NCI-H1436 treated with DMSO at 0.1 percent for 48 hours (cell line): ENCODE results near the gene ZBTB7C.

ENCODE experiments used
- DNase-seq: peaks from one replicate; lab custom pipeline; 2025; lab: John Stamatoyannopoulos, UW

The ZBTB7C gene

DNA sequence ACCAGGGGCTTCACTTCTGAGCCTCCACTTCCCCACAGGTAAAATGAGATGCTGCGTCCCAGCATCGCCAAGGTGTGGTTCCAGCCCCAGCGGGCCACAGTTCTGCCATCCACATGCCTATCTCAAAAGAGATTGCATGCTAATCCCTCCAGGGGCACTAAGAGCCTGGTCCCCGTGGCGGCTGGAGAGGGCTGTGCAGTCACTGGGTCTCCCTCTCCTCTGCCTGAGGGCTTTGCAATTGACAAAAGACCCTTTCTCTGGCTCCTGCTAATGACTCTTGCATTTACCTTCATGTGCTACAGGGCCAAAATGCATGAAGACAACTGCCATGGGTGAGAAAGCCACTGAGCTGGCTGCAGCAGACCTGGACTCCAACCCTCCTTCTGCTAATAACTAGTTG, 18.5 kb downstream of the ZBTB7C start:
- DNase-seq, result no peak

DNA sequence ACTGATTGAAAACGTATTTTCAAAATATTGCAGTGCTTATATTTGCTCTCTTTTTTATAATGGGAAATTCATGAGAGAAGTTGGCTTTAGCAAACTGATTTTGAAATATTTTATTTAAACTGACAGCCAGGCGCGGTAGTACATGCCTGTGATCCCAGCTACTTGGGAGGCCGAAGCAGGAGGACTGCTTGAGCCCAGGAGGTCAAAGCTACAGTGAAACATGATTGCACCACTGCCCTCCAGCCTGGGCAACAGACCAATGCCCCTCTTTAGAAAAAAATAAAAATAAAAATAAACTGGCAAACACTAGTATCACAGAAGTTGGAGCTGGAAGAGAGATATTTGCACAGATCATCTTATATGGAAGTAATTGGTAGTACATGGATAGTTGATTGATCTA, 20.7 kb downstream of the ZBTB7C start:
- DNase-seq, result no peak

DNA sequence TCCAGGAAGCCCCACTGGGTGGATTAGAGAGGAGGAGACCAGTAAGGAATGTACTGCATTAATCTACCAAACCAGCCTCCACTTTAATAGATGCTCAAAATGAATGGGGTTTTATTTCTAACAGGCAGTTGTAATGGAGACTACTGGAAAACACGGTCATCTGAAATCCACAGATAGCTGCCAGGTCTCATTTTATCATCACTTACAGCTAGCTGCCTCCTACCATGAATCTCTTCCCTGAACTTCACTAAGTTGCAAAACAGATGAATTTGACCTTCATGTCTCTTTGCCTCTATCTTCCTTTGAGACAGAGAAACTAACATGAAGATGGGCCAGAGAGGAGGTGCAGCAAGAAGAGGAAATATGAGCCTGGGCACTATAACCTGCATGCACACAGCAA, 21.9 kb downstream of the ZBTB7C start:
- DNase-seq, result no peak

DNA sequence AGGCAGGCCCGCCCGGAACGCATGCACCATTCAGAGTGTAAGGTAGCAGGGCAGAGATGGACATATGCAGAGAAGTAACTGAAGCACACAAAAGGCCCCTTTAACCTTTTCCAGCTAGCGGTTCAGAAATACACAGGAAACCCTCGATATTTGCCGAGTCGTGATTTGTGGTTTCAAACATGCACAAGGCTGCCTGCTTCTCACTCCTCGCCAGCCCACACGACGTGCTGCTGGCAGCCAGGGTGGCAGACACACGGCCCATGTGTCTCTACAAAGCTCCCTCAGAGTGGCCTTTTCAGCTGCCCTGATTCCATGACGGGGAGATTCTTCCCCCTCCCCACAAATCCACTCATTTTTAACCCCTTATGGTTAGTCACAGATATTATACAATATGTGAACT, 23.6 kb downstream of the ZBTB7C start:
- DNase-seq, result no peak

DNA sequence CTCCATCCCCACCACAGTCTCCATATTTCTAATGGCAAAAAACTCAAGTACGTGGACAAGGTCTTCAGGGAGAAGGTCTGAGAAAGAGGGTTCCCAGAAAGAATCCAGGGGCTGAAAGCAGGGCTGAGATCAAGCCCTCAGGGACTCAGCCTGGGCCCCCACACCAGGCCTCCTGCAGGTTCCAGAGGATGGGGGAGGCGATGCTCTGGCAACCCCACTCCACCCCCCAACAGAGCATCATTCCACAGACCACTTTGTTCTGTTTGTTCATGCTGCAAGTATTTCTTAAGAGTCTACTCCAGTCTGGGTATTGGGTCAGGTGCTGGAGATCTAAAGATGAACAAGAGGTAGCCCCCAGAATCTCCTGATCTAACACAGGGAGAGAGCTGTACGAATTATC, 32.2 kb downstream of the ZBTB7C start:
- DNase-seq, result no peak

DNA sequence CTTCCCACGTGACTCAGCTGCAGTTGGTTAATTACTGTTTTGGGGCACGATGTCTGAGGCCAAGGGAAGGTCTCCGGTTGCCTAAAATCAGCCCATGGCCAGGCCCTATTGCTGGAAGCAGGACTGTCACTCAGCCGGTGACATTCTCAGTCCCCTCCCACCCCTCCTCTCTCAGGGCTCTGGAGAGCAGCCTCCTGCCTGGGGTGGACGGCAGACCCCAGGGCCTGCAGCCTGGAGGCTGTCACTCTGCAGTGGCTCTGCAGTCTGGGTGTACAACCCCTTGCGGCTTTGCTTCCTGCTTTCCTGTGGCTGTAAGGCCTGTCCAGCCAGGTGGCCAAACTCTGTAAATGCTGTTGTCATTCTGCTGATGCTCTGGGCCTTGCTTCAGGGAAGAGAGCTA, 32.8 kb downstream of the ZBTB7C start:
- DNase-seq, result no peak

DNA sequence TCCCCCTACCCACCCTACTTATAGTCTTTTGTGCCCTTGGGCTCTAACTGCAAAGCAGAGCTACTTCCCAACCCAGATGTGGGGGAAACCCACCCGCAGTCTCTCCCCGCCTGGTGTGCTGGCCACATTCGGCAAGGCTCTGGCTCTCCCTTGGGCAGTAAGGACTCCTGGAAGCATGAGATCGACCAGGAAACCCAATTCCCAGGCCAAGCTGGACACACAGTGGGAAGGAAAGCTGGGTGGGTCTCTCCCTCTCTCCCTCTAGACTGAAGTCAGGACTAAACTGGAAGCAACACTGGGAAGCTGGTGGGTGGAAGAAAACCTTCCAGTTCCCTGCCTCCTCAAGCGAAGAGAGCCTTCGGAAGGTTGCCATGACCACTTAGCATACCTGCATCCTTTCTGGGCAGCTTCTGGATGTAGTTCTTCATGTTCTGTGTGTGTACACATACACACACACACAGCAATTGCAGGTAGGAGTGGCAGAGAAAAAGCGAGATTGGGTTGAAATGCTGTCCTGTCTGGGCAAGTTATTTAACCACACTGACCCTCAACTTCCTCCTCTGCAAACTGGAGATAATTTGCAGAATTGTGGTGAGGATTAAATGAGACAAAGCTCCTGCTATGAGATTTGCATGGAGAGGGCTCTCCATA, 33.9 kb downstream of the ZBTB7C start:
- DNase-seq, result no peak

DNA sequence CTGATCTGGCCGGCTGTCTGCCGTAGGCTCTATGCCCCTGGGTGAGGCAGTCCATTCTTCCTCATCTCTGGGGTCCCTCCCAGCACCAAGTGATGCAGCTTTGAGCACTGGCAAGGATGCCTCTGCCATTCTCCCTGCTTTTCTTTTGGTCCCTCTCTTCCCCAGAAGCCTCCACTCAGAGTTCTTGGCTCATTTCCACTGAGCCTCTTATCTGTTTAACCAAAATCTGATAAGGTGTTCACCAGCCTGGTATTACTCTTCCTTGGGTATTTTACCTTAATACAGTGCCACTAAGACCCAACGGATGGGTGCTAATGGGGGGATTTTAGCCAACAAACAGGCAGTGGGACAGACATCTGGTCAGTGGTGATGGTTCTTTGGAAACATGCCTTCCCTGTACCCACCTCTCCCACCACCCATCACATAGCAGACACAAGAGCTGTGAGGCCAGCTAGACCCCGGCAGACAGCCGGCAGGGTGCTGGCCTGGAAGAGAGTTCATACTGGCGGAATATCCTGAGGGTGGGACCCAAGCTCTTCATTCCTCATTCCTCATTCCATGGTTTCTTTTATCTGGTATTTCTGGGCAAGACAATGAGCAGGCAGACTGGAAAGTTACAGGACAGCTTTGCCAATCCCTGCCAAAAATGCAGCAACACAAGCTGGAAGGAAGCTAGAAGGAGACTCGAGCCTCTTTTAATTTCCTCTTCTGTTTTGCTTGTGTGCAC, 34.6 kb downstream of the ZBTB7C start:
- no peak for DNase-seq

DNA sequence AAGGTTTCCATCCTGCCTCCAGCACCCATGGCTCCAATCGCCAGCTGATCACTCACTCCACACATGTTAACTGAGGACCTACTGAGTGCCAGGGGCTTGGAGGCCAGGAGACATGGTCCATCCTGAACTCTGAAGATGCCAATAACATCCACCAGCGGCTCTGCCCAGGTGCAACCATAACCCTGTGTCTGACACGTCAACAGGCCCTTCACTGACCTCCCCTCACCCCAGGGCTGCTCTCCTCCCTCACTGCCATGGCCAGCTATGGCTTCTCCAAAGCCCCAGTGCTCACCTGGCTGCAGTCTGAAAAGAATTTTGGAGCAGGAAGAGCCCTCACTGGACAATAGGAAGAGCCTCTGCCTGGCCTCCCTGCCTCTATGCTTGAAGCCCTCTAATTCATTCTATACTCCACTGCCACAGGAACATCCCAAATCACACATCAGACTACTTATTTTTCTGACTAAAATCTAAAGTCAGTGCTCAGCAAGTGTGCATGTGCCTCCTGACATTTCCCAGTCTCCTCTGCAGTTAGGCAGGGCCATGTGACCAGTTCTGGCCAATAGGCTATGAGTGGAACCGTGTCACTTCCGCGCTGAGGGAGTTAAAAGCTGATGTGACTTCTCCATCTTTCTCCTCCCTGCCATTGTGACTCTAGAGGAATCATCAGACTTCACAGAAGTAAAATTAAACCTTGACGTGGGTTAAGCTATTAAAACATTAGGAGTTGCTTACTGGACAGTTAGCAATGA, 37.2 kb downstream of the ZBTB7C start:
- no peak for DNase-seq

DNA sequence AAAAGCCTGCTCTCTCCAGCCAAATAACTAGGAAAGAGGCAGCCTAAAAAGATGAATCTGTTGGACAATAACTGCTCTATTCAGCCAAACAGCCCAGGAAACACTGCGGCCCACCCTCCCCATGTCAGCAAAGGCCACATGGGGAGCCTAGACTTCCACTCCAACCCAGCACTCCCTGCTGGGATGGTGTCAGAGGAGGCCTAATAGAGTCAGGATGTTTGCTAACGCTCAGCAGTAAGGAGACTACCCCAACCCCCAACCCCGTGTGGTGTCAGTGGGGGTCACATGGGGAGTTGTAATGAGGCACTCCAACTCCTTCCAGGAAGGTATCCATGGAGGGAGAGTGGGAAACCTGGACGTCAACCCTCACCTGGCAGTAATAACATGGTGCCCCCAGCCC, 41.6 kb downstream of the ZBTB7C start:
- no peak for DNase-seq

DNA sequence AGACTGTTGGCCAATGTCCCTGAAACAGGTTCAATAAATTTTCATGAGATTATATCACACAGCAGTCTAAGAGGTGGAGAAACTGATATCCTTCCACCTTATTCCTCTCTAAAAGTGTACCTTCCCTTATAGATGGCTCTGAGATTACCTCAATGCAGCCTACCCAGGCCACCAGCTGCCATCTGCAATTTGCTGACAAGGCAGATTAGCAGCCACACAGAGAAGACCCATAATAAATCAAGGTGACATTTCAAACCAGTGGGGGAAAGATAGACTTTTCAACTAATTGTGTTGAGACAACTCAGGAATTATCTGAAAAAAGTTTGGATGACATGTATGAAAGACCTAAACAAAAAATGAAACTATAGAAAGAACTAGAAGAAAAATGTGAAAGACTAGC, 43.2 kb downstream of the ZBTB7C start:
- no peak for DNase-seq

DNA sequence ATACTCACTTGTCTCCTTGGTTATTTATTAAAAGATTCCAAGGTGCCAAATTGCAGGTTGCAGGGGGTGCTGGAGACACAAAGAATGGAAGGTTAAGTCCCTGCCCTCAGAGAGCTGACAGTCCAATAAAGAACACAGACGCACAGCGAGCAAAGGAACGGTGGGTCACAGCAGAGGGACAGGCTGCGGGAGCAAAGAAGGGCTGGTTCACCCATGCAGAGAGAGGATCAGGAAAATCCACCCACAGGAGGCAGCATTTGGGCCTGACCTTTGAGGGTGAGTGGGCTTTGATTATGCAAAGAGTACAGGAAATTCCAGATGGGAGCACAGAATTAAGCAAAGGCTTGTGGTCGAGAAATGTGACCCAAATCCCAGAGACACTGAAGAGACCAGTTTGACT, 45.0 kb downstream of the ZBTB7C start:
- no peak for DNase-seq

DNA sequence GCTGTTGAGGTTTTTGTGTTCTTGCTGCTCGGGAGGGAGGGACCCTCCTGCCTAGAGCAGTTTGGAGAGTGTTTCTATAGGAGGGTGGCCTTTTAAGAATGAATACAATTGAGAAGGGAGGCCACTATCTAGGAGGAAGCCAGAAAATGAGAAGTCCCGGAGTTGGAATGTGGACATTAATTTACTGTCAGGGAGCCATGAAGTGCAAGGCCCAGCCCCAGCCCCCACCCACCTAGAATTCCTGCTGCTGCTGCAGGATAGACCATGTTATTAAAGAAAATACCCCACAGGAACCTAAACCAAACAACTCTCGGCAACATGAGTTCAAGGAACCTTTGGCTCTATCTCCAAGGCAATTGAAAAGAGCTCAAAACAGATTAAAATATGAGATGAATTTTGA, 46.0 kb downstream of the ZBTB7C start:
- DNase-seq, result no peak

DNA sequence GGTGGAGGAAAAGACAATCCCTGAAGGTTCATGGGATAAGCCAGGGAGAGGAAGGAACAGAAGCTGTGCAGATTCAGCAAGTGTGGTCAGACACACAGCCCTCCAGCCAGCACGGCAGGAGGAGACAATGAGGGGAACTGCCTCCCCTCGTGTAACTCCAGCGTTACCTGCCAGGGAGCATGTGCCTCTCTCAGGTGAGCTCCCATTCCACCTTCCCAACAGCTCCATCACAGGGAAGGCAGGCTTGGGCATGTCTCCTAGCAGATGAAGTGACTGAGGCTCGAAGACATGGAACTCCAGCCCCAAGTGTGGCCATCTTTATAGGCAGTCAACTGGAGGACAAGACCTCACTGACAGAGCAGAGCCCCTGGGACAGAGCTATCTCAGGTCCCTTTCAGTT, 47.4 kb downstream of the ZBTB7C start:
- no peak for DNase-seq

DNA sequence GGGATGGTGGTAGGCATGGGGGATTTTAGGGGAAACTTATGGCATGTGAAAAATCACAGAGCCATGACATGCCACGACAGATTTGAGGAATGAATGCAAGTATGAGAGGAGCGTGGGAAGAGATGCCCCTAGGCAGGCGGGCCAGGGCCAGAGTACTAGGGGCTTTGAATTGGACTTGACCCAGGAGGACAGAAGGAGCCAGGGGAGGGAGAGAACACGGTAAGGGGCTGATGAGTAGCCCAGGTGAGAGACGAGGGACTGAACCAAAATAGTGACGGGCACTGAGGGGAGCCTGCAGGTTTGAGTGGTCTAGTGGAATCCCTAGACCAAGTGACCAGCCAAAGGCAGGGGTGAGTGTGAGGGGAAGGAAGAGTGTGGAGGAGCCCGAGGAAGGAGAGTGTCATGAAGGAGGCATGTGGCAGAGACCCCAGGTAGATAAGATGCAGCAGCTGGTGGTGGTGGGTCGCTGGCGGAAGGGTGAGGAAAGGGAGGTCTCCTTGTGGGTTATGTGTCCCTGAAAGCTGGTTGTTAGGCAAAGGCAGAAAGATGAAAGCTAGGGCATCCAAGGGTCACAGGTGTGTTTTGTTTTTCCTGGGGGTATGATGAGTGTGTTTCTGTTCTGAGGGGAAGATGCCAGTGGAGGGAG, 48.7 kb downstream of the ZBTB7C start:
- DNase-seq, result no peak

DNA sequence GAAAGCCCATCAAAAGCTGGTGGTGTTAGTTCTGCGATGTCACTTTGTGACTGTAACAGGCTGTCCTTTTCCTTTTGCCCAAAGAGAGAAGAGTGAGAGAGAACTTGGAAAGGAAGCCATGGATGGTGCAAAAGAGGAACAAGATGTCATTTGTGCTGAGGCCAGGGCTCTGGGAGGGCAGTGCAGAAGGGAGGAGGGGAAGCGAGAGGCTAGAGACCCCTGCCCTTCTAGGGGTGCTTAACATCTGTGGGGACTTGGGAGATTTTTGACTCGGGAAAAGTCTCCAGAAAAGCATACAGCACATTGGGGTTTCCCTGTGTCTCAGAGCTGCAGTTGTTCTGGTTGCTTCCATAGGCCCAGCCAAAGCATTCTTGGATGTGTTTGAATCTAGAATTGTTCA, 49.6 kb downstream of the ZBTB7C start:
- DNase-seq, result no peak

DNA sequence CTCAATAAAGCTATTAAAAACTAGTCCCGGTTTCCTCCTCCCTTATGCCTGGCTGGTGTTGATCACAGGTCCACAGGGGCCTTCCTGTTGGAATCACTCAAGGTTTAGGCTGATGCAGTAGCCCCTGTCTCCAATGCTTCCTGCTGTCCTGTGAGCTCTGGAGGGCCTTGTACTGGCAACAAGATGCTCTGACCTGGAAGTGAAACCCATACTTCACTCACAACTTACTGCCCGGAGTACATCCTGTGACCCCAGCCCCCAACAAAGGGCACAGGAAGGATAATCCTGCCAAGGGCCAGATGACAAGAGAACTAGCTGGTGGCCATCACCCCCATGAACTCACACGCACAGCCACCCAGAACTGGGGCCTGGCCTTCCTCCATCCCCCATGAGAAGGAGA, 50.3 kb downstream of the ZBTB7C start:
- DNase-seq, result no peak

DNA sequence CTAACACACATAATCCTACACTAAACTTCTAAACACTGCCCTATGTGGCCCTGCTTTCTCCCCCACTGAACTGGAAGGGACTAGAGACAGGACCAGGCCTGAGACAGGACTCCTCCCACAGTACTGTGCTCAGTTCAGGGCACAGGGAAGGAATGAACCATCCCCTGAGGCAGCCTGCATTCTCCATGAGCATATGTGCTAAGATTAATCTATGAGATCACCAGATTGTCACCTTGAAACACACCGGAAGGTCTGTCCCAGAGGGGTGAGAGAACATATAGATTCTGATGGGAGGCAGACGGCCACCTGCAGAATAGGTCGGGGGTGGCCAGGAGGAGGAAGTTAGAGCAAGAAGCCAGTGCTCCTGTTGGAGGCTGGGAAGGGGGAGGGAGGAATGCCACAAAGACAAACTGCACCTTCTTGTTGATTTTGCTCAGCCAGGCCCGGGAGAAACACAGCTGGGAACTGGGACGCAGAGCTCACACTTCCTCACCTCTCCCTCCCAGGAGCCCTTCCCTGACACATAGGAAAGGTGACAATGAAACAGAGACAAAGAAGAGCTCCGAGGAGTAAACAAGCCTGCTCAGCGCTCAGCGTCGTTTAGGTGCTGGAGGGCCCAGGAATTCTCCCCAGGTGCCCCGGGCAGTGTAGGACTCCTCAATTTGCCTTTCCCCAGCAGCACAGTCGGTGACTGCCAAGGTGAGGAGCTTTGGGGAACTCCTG, 52.1 kb downstream of the ZBTB7C start:
- no peak for DNase-seq

DNA sequence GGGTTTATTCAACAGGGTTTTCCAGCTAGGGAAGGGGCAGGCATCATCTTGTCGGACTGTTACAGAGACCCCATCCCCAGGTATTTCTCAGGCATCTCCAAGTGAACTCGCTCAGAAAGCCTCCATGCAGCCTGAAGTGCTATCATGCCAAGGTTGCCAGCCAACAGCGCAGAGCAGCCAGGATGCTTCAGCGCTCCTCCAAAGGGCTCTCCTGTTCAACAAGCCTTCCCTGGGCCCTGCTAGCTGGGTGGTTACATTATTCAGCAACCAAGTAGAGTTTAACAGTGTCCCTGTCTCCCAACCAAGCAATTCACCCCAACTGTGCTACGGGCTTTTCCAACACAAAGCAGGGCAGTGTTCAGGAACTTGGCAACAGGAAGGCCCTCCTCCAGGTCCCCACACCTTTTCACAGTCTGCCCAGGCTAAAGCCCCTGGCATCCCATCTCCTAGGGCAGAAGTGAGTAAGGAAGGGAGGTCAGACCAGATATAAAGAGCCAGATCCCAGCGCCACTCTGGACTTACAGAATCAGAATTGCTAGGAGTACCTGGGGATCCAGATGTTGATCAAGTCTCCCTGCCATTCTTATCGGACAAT, 52.9 kb downstream of the ZBTB7C start:
- DNase-seq, result no peak

DNA sequence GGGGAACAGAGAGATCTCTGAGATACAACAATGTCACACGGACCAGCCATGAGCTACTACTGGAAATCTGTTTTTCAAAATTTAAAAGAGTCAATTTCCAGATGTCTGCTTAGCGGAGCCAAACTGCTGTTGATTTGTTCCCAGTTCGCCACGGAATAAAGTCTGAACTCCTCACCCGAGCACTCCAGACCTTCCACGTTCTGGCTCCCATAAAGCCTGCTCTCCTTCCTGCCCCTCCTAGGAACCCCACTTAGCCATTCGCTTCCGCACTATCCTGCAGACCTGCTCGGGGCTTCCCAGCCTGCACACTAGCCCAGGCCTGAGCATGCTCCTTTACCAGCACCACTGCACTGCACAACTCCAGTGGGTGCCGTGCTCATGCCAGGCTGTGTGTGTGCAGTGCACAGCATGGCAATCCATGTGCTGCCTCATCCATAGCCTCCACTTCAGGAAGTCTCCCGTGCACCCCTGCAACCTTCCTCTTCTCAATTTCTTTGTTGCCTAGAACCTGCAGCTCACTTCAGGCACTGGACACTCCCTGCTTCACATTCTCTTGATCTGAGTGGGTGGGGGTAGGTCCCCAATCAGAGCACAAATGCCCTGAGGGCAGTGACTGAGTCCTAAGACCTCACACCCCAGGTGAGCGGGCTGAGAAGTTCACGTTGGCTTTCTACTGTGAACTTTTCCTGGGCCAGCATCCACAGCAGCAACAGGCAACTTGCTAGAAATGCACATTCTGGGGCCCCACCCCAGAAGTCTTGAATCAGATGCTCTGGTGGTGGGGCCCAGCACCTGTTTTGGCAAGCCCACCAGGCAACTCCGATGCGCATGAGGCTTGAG, 53.7 kb downstream of the ZBTB7C start:
- DNase-seq, result no peak

DNA sequence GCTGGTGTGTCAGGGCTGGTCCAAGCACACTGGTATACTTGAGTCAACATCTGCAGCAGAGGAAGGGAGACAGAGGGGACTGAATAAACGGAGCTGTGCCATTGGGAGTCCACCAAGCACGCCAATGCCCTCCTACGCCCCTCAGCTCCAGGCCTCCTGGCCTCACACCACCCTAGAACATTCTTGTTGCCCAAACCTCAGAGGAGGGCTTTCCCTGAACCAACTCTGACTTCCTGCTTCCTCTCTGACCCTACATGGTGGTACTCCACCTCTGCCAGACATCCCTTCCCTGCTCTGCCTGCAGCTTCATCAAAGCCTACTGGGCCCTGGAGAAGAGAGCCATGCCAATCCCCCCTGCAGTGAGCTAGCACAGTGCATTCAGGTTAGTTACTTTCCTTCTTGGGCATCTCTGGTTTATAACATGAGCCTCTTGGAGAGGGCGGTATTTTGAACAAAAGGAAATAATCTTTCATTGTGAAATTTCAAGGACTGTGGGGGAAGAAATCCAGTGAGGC, 54.4 kb downstream of the ZBTB7C start:
- no peak for DNase-seq
